ENCODE data around the gene SGCD. TPM values are rescaled to one million over a fixed set of nuclear protein-coding genes. Genes with fewer than 3 reads are reported as not detected.

Gene SGCD
- total RNA-seq, 1 donor from 2014 or later, result 6.0 TPM

- DNase-seq (no peak), ATAC-seq (no peak)
- intact Hi-C loops (cut with DNase I), result no loop called here
Observed at GRCh38 chr5:156529892-156530291, 202.9 kb downstream of the SGCD start.

GRCh38 chr5:156531199-156531598 lies 204.2 kb downstream of the SGCD start:
- no peaks in the 10 kb centered on the region for H3K4me1 ChIP-seq
- intact Hi-C loops (cut with DNase I), result no loop called here

More at GRCh38 chr5:156529892-156530291, 202.9 kb downstream of the SGCD start:
- H3K36me3 ChIP-seq, result no peaks in the 10 kb centered on the region
- H3K27me3 ChIP-seq (ENCODE audit: low read depth), result no peaks in the 10 kb centered on the region
- H3K9me3 ChIP-seq, result no peaks in the 10 kb centered on the region
- H3K4me1 ChIP-seq, result no peaks in the 10 kb centered on the region
- no peak overlapping the region for H3K27ac ChIP-seq
- H3K4me3 ChIP-seq, result no peak overlapping the region
- no peak for TF ChIP-seq CTCF (IDR thresholded peaks at IDR 0.05)

GRCh38 chr5:156532921-156533320 lies 206.0 kb downstream of the SGCD start:
- intact Hi-C loops (cut with DNase I), result no loop called here
- Histone ChIP-seq H3K27me3 (ENCODE audit: low read depth) (no peaks in the 10 kb centered on the region), H3K27ac (no peak overlapping the region), H3K4me1 (no peaks in the 10 kb centered on the region), H3K4me3 (no peak overlapping the region), H3K36me3 (no peaks in the 10 kb centered on the region), H3K9me3 (no peaks in the 10 kb centered on the region)
- no peak for TF ChIP-seq CTCF (IDR thresholded peaks at IDR 0.05)
- DNase-seq (no peak), ATAC-seq (no peak)

More at GRCh38 chr5:156531199-156531598, 204.2 kb downstream of the SGCD start:
- no peaks in the 10 kb centered on the region for H3K36me3 ChIP-seq
- no peak for TF ChIP-seq CTCF (IDR thresholded peaks at IDR 0.05)
- no peaks in the 10 kb centered on the region for H3K27me3 ChIP-seq (ENCODE audit: low read depth)
- H3K4me3 ChIP-seq, result no peak overlapping the region
- DNase-seq (no peak), ATAC-seq (no peak)
- no peak overlapping the region for H3K27ac ChIP-seq
- no peaks in the 10 kb centered on the region for H3K9me3 ChIP-seq

GRCh38 chr5:156534085-156534484 lies 207.1 kb downstream of the SGCD start:
- no peaks in the 10 kb centered on the region for H3K9me3 ChIP-seq
- no peak overlapping the region for H3K27ac ChIP-seq
- no peaks in the 10 kb centered on the region for H3K36me3 ChIP-seq
- DNase-seq (no peak), ATAC-seq (no peak)
- H3K4me3 ChIP-seq, result no peak overlapping the region
- no peaks in the 10 kb centered on the region for H3K4me1 ChIP-seq
- intact Hi-C loops (cut with DNase I), result no loop called here
- H3K27me3 ChIP-seq (ENCODE audit: low read depth), result no peaks in the 10 kb centered on the region
- TF ChIP-seq CTCF (IDR thresholded peaks at IDR 0.05), result no peak

- no peaks in the 10 kb centered on the region for H3K36me3 ChIP-seq
- intact Hi-C loops (cut with DNase I), result no loop called here
- ATAC-seq, result no peak
- H3K9me3 ChIP-seq, result no peaks in the 10 kb centered on the region
- H3K4me3 ChIP-seq, result no peak overlapping the region
- no peak overlapping the region for H3K27ac ChIP-seq
- no peaks in the 10 kb centered on the region for H3K27me3 ChIP-seq (ENCODE audit: low read depth)
- TF ChIP-seq CTCF (IDR thresholded peaks at IDR 0.05), result no peak
- no peak for DNase-seq
- H3K4me1 ChIP-seq, result no peaks in the 10 kb centered on the region
Observed at GRCh38 chr5:156534906-156535485, 208.0 kb downstream of the SGCD start.
